Esophagus muscularis mucosa (tissue), 4 donors: ENCODE measurements around the gene PROB1. TPM values are rescaled to one million over a fixed set of nuclear protein-coding genes. Genes with fewer than 3 reads are reported as not detected.
A peak's percentile ranks its signal among the peaks of the same experiment; 100 is the strongest.

Experiments
- DNase-seq: peaks from one replicate; pipeline ENCODE4 v3.0.0-alpha.2; 2017; ENCODE audit errors: extremely low spot score
- H3K27ac ChIP-seq, 4 donors: fragments of 200-600 bp; sonication (generic); replicated peaks in 1 of 4; 1 replicate in 3 of 4; 2 replicates in 1 of 4; pipeline ENCODE4 v1.5.1; 2016 to 2019; ENCODE audit warnings: mild to moderate bottlenecking in 1 of 4
- H3K27me3 ChIP-seq, 4 donors: fragments of 200-600 bp; sonication (generic); one replicate each; pipeline versions ENCODE4 v1.5.1 to v1.6.0; 2016 to 2019
- H3K36me3 ChIP-seq, 4 donors: fragments of 200-600 bp; sonication (generic); one replicate each; pipeline ENCODE4 v1.5.1; 2016 to 2019
- H3K4me1 ChIP-seq, 4 donors: fragments of 200-600 bp; sonication (generic); one replicate each; pipeline ENCODE4 v1.5.1; 2016 to 2019
- H3K4me3 ChIP-seq, 4 donors: fragments of 200-600 bp; sonication (generic); 1 replicate in 2 of 4; 2 replicates in 2 of 4; pipeline ENCODE4 v1.5.1; 2016 to 2019; ENCODE audit warnings: mild to moderate bottlenecking in 4 of 4, moderate library complexity in 1 of 4
- H3K9me3 ChIP-seq, 4 donors: fragments of 200-600 bp; sonication (generic); 1 replicate in 3 of 4; 2 replicates in 1 of 4; pipeline ENCODE4 v1.5.1; 2016 to 2019
- EP300 ChIP-seq: sonication (generic); formaldehyde crosslinking; IDR thresholded peaks from one replicate; pipeline ENCODE4 v1.6.1; 2017; ENCODE audit warnings: antibody characterized with exemption
- POLR2A ChIP-seq: fragments of 450-650 bp; IDR thresholded peaks from one replicate; pipeline ENCODE4 v1.6.1; 2017; ENCODE audit warnings: antibody characterized with exemption, moderate library complexity, mild to moderate bottlenecking, low read depth
- POLR2AphosphoS5 ChIP-seq, 2 donors: sonication (generic); formaldehyde crosslinking; IDR thresholded peaks; one replicate each; pipeline ENCODE4 v1.6.1; 2017; ENCODE audit warnings: antibody characterized with exemption in 2 of 2
- WGBS: methylation state at CpG from one replicate; pipeline ENCODE4 v1.1.5; 2018; 5-methylcytosine and 5-hydroxymethylcytosine counted together
- intact Hi-C: fragments of 100-400 bp; cut with DNase I; formaldehyde crosslinking; loops from one replicate; pipeline ENCODE4 v1.15.1; 2023
- total RNA-seq, 4 donors: library from RNA; depleted of rRNA; stranded (reverse); fragments of >200 nt; gene quantifications; one replicate each; pipeline versions ENCODE4 v1.1.0 to v1.2.1, GENCODE V29; 2016
- TF ChIP-seq, protein P1 (sequence below), 3 experiments: fragments of 200-600 bp in 2 of 3; fragments of 450-650 bp in 1 of 3; sonication (generic) in 2 of 3; IDR thresholded peaks; one replicate each; pipeline ENCODE4 v1.5.1; 2017 to 2019; ENCODE audit warnings: antibody characterized with exemption in 3 of 3, mild to moderate bottlenecking in 2 of 3, moderate library complexity in 1 of 3

Gene PROB1
- total RNA-seq, 4 donors from 2014 or later = 2.5 to 11.0 (median 7.8) TPM

DNA sequence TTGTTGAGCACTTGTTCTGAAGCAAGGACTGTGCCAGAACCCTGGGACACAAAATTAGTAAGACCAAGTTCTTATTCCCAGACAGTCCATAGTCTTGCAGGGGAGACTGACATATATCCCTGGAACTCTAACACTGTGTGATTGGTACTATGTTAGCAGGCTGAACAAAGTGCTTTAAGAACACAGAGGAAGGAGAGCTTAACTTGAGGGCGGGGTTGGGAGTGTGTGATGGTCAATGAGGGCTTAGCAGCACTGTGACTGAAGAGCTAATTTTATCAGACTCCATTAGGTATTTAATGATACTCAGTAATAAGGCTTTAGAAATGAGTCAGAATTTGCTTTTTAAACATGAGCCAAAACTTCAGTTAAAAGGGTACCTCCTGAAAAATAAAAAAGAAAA, 23.9 kb upstream of the PROB1 start:
- H3K9me3 ChIP-seq = no peaks in the 10 kb centered on the region
- no peaks in the 10 kb centered on the region for H3K27me3 ChIP-seq
- no peak for DNase-seq
- H3K36me3 ChIP-seq = peaks cover 0 to 48% (median 28%) of the 10 kb centered on the region in 4 donors
- H3K27ac ChIP-seq = peak overlapping the region; percentile 72 to 84 (median 80)
- TF ChIP-seq POLR2AphosphoS5 (IDR thresholded peaks at IDR 0.05) (no peak), EP300 (no peak), POLR2A (no peak)
- TF ChIP-seq, protein P1, sequence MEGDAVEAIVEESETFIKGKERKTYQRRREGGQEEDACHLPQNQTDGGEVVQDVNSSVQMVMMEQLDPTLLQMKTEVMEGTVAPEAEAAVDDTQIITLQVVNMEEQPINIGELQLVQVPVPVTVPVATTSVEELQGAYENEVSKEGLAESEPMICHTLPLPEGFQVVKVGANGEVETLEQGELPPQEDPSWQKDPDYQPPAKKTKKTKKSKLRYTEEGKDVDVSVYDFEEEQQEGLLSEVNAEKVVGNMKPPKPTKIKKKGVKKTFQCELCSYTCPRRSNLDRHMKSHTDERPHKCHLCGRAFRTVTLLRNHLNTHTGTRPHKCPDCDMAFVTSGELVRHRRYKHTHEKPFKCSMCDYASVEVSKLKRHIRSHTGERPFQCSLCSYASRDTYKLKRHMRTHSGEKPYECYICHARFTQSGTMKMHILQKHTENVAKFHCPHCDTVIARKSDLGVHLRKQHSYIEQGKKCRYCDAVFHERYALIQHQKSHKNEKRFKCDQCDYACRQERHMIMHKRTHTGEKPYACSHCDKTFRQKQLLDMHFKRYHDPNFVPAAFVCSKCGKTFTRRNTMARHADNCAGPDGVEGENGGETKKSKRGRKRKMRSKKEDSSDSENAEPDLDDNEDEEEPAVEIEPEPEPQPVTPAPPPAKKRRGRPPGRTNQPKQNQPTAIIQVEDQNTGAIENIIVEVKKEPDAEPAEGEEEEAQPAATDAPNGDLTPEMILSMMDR (IDR thresholded peaks at IDR 0.05) = no peak
- intact Hi-C loops = no loop called here
- no peak overlapping the region for H3K4me3 ChIP-seq
- H3K4me1 ChIP-seq = peaks cover 60 to 70% (median 64%) of the 10 kb centered on the region in 4 donors
- WGBS = 72% methylated on average over 1 of the region's 1 CpG

DNA sequence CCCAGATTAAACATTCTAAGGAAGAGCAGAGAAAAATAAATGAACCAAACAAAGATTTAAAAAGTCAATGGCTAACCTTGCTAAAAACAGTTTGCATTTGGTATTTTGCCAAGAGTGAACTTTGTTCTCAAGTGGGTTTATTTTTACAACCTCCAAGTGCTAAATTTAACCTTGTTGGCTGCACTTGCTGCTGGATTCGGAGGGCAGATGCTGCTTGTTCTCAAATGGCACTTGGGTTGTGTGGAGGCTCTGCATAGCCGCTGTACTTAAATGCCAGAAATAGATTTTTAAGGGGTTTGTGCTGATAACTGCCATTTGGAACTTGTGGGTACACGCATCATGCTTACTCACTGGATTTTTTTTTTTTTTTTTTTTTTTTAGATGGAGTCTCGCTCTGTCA, 22.3 kb upstream of the PROB1 start:
- Histone ChIP-seq H3K36me3 (peaks cover 0 to 39% (median 31%) of the 10 kb centered on the region in 4 donors), H3K27ac (peak overlapping the region; percentile 72 to 84 (median 80)), H3K4me3 (no peak overlapping the region), H3K27me3 (no peaks in the 10 kb centered on the region), H3K4me1 (peaks cover 63 to 70% (median 69%) of the 10 kb centered on the region in 4 donors), H3K9me3 (no peaks in the 10 kb centered on the region)
- WGBS = 27% methylated on average over 4 of the region's 4 CpGs
- intact Hi-C loops = no loop called here
- DNase-seq = no peak
- TF ChIP-seq POLR2A (no peak), EP300 (no peak), POLR2AphosphoS5 (IDR thresholded peaks at IDR 0.05) (peak; percentile 60 to 78)
- TF ChIP-seq, protein P1 (IDR thresholded peaks at IDR 0.05) = no peak

DNA sequence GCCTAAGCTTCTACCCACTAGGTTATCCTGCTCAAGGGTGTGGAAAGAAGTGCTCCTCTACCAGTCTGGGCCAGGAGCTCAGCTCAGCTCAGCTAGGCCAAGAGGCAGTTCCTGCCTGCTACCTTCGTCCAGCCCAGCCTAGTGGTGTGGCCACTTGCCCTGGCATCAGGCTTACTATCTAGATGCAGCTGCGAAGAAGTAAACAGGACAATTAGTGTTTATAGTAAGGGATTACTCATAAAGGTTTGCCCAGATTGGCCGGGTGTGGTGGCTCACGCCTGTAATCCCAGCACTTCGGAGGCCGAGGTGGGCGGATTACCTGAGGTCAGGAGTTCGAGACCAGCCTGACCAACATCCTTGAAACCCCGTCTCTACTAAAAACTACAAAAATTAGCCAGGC, 21.7 kb upstream of the PROB1 start:
- Histone ChIP-seq H3K27ac (peak overlapping the region; percentile 72 to 84 (median 80)), H3K9me3 (no peaks in the 10 kb centered on the region), H3K4me3 (no peak overlapping the region), H3K36me3 (peaks cover 0 to 42% (median 30%) of the 10 kb centered on the region in 4 donors), H3K27me3 (no peaks in the 10 kb centered on the region), H3K4me1 (peaks cover 63 to 70% (median 69%) of the 10 kb centered on the region in 4 donors)
- intact Hi-C loops = no loop called here
- TF ChIP-seq EP300 (no peak), POLR2A (no peak), POLR2AphosphoS5 (IDR thresholded peaks at IDR 0.05) (no peak)
- TF ChIP-seq, protein P1 (IDR thresholded peaks at IDR 0.05) = no peak
- WGBS = 68% methylated on average over 9 of the region's 9 CpGs
- no peak for DNase-seq

DNA sequence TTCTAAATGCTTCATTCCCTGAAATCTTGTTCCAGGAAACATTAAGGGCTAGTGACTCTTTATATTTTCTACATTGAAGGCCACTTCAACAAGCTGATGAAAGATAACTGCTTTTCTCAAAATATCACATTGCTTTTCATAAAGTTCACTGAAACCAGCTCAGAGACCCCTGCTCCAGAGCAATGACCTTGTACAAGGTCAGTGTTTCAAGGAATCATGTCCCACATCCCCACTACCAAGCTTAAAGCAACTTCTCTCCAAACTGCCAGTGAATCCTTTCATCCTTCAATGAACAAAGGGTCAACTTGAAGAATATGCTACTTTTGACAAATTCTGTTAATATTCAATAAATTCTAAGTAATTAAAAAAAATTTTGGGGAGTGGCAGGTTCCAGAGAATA, 21.0 kb upstream of the PROB1 start:
- Histone ChIP-seq H3K9me3 (no peaks in the 10 kb centered on the region), H3K4me3 (no peak overlapping the region), H3K36me3 (peaks cover 0 to 35% (median 24%) of the 10 kb centered on the region in 4 donors), H3K27me3 (no peaks in the 10 kb centered on the region), H3K4me1 (peaks cover 63 to 74% (median 71%) of the 10 kb centered on the region in 4 donors), H3K27ac (peak overlapping the region; percentile 72 to 84 (median 80))
- no peak for TF ChIP-seq POLR2A
- TF ChIP-seq EP300 = no peak
- no peak for TF ChIP-seq POLR2AphosphoS5 (IDR thresholded peaks at IDR 0.05)
- TF ChIP-seq, protein P1 (IDR thresholded peaks at IDR 0.05) = no peak
- intact Hi-C loops = no loop called here
- no peak for DNase-seq

DNA sequence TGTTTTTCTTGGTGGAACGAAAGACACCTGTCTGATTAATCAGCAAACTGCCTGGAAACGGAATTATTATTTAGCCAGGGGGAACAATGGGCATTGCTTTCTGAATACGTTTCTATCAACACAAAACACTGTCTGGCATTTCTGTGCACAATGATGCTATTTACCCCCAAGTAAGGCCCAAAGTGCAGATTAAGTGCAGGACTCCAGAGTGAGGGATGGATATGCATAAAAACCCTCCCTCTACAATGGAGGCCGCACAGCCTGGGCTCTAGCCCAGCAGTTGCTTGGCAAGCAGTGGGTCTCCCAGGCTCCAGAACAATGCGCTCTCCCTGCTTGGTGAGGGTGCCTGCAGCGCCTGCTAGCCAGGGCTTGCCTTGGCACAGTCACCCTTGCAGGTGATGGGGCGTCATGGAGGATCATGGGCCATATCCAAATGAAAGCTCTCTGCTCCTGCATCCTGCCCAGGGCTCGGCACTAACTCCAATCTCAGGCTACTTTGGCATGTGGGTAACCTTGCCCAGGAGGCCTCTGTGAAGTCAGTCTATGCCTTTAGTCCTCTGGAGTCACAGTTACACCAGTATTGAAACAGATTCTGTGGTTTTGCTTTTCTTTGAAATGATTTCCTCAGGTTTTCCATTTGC, 20.4 kb upstream of the PROB1 start:
- 29% methylated on average over 3 of the region's 8 CpGs for WGBS
- Histone ChIP-seq H3K4me3 (no peak overlapping the region), H3K36me3 (peaks cover 0 to 35% (median 22%) of the 10 kb centered on the region in 4 donors), H3K27me3 (no peaks in the 10 kb centered on the region), H3K9me3 (no peaks in the 10 kb centered on the region), H3K4me1 (peaks cover 68 to 78% (median 71%) of the 10 kb centered on the region in 4 donors), H3K27ac (peak overlapping the region; percentile 72 to 84 (median 80))
- DNase-seq = no peak
- intact Hi-C loops = no loop called here
- TF ChIP-seq, protein P1 (IDR thresholded peaks at IDR 0.05) = no peak
- TF ChIP-seq POLR2AphosphoS5 (IDR thresholded peaks at IDR 0.05) = peak in 1 of 2 donors; percentile 32
